Esophagus muscularis mucosa (tissue), 4 donors: Measurements from ENCODE around the gene LRRD1. TPM values are rescaled to one million over a fixed set of nuclear protein-coding genes. Genes with fewer than 3 reads are reported as not detected.

Experiments
- DNase-seq: peaks from one replicate; pipeline ENCODE4 v3.0.0-alpha.2; 2017; ENCODE audit errors: extremely low spot score
- H3K27ac ChIP-seq, 4 donors: fragments of 200-600 bp; sonication (generic); replicated peaks in 1 of 4; 1 replicate in 3 of 4; 2 replicates in 1 of 4; pipeline ENCODE4 v1.5.1; 2016 to 2019; ENCODE audit warnings: mild to moderate bottlenecking in 1 of 4
- H3K27me3 ChIP-seq, 4 donors: fragments of 200-600 bp; sonication (generic); one replicate each; pipeline versions ENCODE4 v1.5.1 to v1.6.0; 2016 to 2019
- H3K36me3 ChIP-seq, 4 donors: fragments of 200-600 bp; sonication (generic); one replicate each; pipeline ENCODE4 v1.5.1; 2016 to 2019
- H3K4me1 ChIP-seq, 4 donors: fragments of 200-600 bp; sonication (generic); one replicate each; pipeline ENCODE4 v1.5.1; 2016 to 2019
- H3K4me3 ChIP-seq, 4 donors: fragments of 200-600 bp; sonication (generic); 1 replicate in 2 of 4; 2 replicates in 2 of 4; pipeline ENCODE4 v1.5.1; 2016 to 2019; ENCODE audit warnings: mild to moderate bottlenecking in 4 of 4, moderate library complexity in 1 of 4
- H3K9me3 ChIP-seq, 4 donors: fragments of 200-600 bp; sonication (generic); 1 replicate in 3 of 4; 2 replicates in 1 of 4; pipeline ENCODE4 v1.5.1; 2016 to 2019
- EP300 ChIP-seq: sonication (generic); formaldehyde crosslinking; IDR thresholded peaks from one replicate; pipeline ENCODE4 v1.6.1; 2017; ENCODE audit warnings: antibody characterized with exemption
- POLR2A ChIP-seq: fragments of 450-650 bp; IDR thresholded peaks from one replicate; pipeline ENCODE4 v1.6.1; 2017; ENCODE audit warnings: antibody characterized with exemption, moderate library complexity, mild to moderate bottlenecking, low read depth
- POLR2AphosphoS5 ChIP-seq, 2 donors: sonication (generic); formaldehyde crosslinking; IDR thresholded peaks; one replicate each; pipeline ENCODE4 v1.6.1; 2017; ENCODE audit warnings: antibody characterized with exemption in 2 of 2
- WGBS: methylation state at CpG from one replicate; pipeline ENCODE4 v1.1.5; 2018; 5-methylcytosine and 5-hydroxymethylcytosine counted together
- intact Hi-C: fragments of 100-400 bp; cut with DNase I; formaldehyde crosslinking; loops from one replicate; pipeline ENCODE4 v1.15.1; 2023
- total RNA-seq, 4 donors: library from RNA; depleted of rRNA; stranded (reverse); fragments of >200 nt; gene quantifications; one replicate each; pipeline versions ENCODE4 v1.1.0 to v1.2.1, GENCODE V29; 2016
- TF ChIP-seq, protein P1 (sequence below), 3 experiments: fragments of 200-600 bp in 2 of 3; fragments of 450-650 bp in 1 of 3; sonication (generic) in 2 of 3; IDR thresholded peaks; one replicate each; pipeline ENCODE4 v1.5.1; 2017 to 2019; ENCODE audit warnings: antibody characterized with exemption in 3 of 3, mild to moderate bottlenecking in 2 of 3, moderate library complexity in 1 of 3

Gene LRRD1
- under 1 TPM in 1 of 4 donors, not detected in 3; 0.19 TPM for total RNA-seq

GRCh38 chr7:92178928-92179924 is at the start of gene LRRD1:
Gene LRRD1, minus strand, starts transcription at chr7:92179142. Its CDS starts 13,940 bp downstream, at chr7:92165202.
- H3K27me3 ChIP-seq = no peaks in the 10 kb centered on the region
- H3K27ac ChIP-seq = peak within 1 kb of the TSS; percentile 76 to 82 (median 78)
- peak; percentile 94 for DNase-seq
- H3K4me3 ChIP-seq = peak within 1 kb of the TSS; percentile 52 to 66 (median 63)
- intact Hi-C loops = no loop called here
- H3K9me3 ChIP-seq = no peaks in the 10 kb centered on the region
- peaks cover 8 to 14% (median 10%) of the 10 kb centered on the region in 4 donors for H3K4me1 ChIP-seq
- H3K36me3 ChIP-seq = no peaks in the 10 kb centered on the region
- TF ChIP-seq POLR2AphosphoS5 (IDR thresholded peaks at IDR 0.05) (peak; percentile 50 to 68), EP300 (no peak), POLR2A (peak; percentile 8)
- TF ChIP-seq, protein P1, sequence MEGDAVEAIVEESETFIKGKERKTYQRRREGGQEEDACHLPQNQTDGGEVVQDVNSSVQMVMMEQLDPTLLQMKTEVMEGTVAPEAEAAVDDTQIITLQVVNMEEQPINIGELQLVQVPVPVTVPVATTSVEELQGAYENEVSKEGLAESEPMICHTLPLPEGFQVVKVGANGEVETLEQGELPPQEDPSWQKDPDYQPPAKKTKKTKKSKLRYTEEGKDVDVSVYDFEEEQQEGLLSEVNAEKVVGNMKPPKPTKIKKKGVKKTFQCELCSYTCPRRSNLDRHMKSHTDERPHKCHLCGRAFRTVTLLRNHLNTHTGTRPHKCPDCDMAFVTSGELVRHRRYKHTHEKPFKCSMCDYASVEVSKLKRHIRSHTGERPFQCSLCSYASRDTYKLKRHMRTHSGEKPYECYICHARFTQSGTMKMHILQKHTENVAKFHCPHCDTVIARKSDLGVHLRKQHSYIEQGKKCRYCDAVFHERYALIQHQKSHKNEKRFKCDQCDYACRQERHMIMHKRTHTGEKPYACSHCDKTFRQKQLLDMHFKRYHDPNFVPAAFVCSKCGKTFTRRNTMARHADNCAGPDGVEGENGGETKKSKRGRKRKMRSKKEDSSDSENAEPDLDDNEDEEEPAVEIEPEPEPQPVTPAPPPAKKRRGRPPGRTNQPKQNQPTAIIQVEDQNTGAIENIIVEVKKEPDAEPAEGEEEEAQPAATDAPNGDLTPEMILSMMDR (IDR thresholded peaks at IDR 0.05) = peak in 2 of 3 experiments; percentile 86 to 94
- 17% methylated on average over 35 of the region's 60 CpGs for WGBS

DNA sequence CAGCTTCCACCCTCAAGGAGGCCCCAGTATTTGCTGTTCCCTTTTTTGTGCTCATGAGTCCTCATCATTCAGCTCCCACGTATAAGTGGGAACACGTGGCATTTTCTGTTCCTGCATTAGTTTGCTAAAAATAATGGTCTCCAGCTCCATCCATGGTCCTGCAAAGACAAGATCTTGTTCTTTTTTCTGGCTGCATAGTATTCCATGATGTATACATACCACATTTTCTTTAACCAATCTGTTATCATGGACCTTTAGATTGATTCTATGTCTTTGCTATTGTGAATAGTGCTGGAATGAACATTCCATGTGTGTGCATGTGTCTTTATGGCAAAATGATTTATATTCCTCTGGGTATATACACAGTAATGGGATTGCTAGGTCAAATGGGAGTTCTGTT is 49.8 kb upstream of the LRRD1 start:
- WGBS = 100% methylated on average over 2 of the region's 2 CpGs
- H3K4me3 ChIP-seq = no peak overlapping the region
- no peak overlapping the region for H3K27ac ChIP-seq
- H3K36me3 ChIP-seq = peaks cover 23 to 92% (median 66%) of the 10 kb centered on the region in 4 donors
- intact Hi-C loops = no loop called here
- TF ChIP-seq POLR2AphosphoS5 (IDR thresholded peaks at IDR 0.05) (no peak), EP300 (no peak), POLR2A (no peak)
- TF ChIP-seq, protein P1 (IDR thresholded peaks at IDR 0.05) = no peak
- peaks cover 0 to 3% (median 0%) of the 10 kb centered on the region in 4 donors for H3K9me3 ChIP-seq
- no peak for DNase-seq
- no peaks in the 10 kb centered on the region for H3K27me3 ChIP-seq
- no peaks in the 10 kb centered on the region for H3K4me1 ChIP-seq

- 98% methylated on average over 2 of the region's 2 CpGs for WGBS
- no peak for TF ChIP-seq POLR2AphosphoS5 (IDR thresholded peaks at IDR 0.05)
- TF ChIP-seq, protein P1 (IDR thresholded peaks at IDR 0.05) = no peak
- no peak for TF ChIP-seq POLR2A
- no peak for TF ChIP-seq EP300
- no peaks in the 10 kb centered on the region for H3K4me1 ChIP-seq
- H3K4me3 ChIP-seq = no peak overlapping the region
- peaks cover 0 to 3% (median 0%) of the 10 kb centered on the region in 4 donors for H3K9me3 ChIP-seq
- H3K27ac ChIP-seq = no peak overlapping the region
- peaks cover 23 to 92% (median 64%) of the 10 kb centered on the region in 4 donors for H3K36me3 ChIP-seq
- intact Hi-C loops = no loop called here
- DNase-seq = no peak
- no peaks in the 10 kb centered on the region for H3K27me3 ChIP-seq
Measured at GRCh38 chr7:92228100-92228499, 49.2 kb upstream of the LRRD1 start.

DNA sequence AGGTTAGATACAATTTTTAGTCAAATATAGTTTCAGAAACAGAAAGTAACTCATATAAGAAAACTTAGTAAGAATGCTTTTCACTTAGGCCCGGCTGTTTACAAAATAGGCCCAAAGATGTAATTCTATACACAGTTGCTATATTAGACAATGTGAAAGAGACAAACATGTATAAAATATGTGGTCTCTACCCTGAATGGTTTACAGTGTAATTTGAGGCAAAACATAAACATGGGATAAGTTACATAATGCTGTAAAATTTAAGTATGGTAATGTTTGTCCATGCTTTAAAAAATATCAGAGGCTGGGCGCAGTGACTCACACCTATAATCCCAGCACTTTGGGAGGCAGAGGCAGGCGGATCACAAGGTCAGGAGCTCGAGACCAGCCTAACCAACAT is 48.0 kb upstream of the LRRD1 start:
- DNase-seq = no peak
- intact Hi-C loops = no loop called here
- H3K27ac ChIP-seq = no peak overlapping the region
- no peaks in the 10 kb centered on the region for H3K27me3 ChIP-seq
- WGBS = 89% methylated on average over 4 of the region's 4 CpGs
- H3K9me3 ChIP-seq = peaks cover 0 to 3% (median 0%) of the 10 kb centered on the region in 4 donors
- H3K36me3 ChIP-seq = peaks cover 23 to 92% (median 67%) of the 10 kb centered on the region in 4 donors
- H3K4me3 ChIP-seq = no peak overlapping the region
- TF ChIP-seq POLR2A (no peak), EP300 (no peak)
- H3K4me1 ChIP-seq = no peaks in the 10 kb centered on the region

DNA sequence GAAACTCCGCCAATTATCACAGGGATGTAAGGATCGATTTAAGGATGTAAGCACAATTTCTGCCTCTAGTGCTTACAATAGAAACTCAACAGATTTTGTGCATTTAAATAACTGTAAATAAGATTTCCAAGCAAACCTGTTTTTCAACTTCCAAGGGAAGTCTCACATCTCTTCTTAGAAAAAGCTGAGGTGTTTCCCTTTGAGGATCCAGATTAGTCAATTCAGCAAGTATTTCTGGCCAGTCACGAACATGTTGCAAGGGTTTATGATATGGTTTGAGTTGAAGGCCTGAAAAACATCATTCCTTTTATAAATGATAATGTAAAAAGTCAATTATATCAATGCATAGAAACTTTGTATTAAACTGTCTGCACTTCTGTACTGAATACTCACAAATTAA is 42.8 kb upstream of the LRRD1 start:
- Histone ChIP-seq H3K4me1 (no peaks in the 10 kb centered on the region), H3K27me3 (no peaks in the 10 kb centered on the region), H3K4me3 (no peak overlapping the region), H3K9me3 (no peaks in the 10 kb centered on the region), H3K27ac (no peak overlapping the region), H3K36me3 (peaks cover 52 to 98% (median 83%) of the 10 kb centered on the region in 4 donors)
- WGBS = 95% methylated on average over 3 of the region's 3 CpGs
- no peak for DNase-seq
- TF ChIP-seq, protein P1 (IDR thresholded peaks at IDR 0.05) = no peak
- TF ChIP-seq EP300 = no peak
- no peak for TF ChIP-seq POLR2A
- intact Hi-C loops = no loop called here
